Measurements from ENCODE around the gene HERC2. TPM values are rescaled to one million over a fixed set of nuclear protein-coding genes. Genes with fewer than 3 reads are reported as not detected.

HERC2 gene
- total RNA-seq, 2 donors from 2014 or later: 65.1 to 69.8 TPM

GRCh38 chr15:28262438-28262837, 59.5 kb downstream of the HERC2 start:
- Histone ChIP-seq H3K4me3 (no peak overlapping the region), H3K9me3 (no peaks in the 10 kb centered on the region), H3K4me1 (replicated peaks) (no peaks in the 10 kb centered on the region), H3K27ac (no peak overlapping the region), H3K36me3 (peaks cover 0 to 11% of the 10 kb centered on the region in 2 donors), H3K27me3 (replicated peaks; ENCODE audit: insufficient read depth) (no peaks in the 10 kb centered on the region)
- DNase-seq (ENCODE audit: low spot score): no peak
- no peak for TF ChIP-seq POLR2AphosphoS5 (IDR thresholded peaks at IDR 0.05)
- TF ChIP-seq CTCF (IDR thresholded peaks at IDR 0.05): no peak
- no peak for TF ChIP-seq POLR2A (IDR thresholded peaks at IDR 0.05)
- intact Hi-C loops (cut with DNase I): no loop called here

- Histone ChIP-seq H3K4me3 (no peak overlapping the region), H3K4me1 (replicated peaks) (no peaks in the 10 kb centered on the region), H3K9me3 (no peaks in the 10 kb centered on the region), H3K27ac (no peak overlapping the region), H3K27me3 (replicated peaks; ENCODE audit: insufficient read depth) (no peaks in the 10 kb centered on the region), H3K36me3 (peaks cover 0 to 11% of the 10 kb centered on the region in 2 donors)
- TF ChIP-seq POLR2AphosphoS5 (IDR thresholded peaks at IDR 0.05) (no peak), POLR2A (IDR thresholded peaks at IDR 0.05) (no peak), CTCF (IDR thresholded peaks at IDR 0.05) (no peak)
- 63% methylated on average over 5 of the region's 5 CpGs for WGBS
- DNase-seq (ENCODE audit: low spot score): no peak
- intact Hi-C loops (cut with DNase I): no loop called here
These were observed 61.3 kb downstream of the HERC2 start for GRCh38 chr15:28260722-28261121.

- 86% methylated on average over 3 of the region's 3 CpGs for WGBS
- no peak overlapping the region for H3K4me3 ChIP-seq
- H3K27ac ChIP-seq: no peak overlapping the region
- DNase-seq (ENCODE audit: low spot score): no peak
- H3K4me1 ChIP-seq (replicated peaks): no peaks in the 10 kb centered on the region
- no peaks in the 10 kb centered on the region for H3K27me3 ChIP-seq (replicated peaks; ENCODE audit: insufficient read depth)
- TF ChIP-seq POLR2A (IDR thresholded peaks at IDR 0.05) (no peak), POLR2AphosphoS5 (IDR thresholded peaks at IDR 0.05) (no peak), CTCF (IDR thresholded peaks at IDR 0.05) (no peak)
- peaks cover 0 to 8% of the 10 kb centered on the region in 2 donors for H3K36me3 ChIP-seq
- intact Hi-C loops (cut with DNase I): no loop called here
- no peaks in the 10 kb centered on the region for H3K9me3 ChIP-seq
These were observed 61.7 kb downstream of the HERC2 start for GRCh38 chr15:28260317-28260716.

- H3K36me3 ChIP-seq: no peaks in the 10 kb centered on the region
- TF ChIP-seq CTCF (IDR thresholded peaks at IDR 0.05) (no peak), POLR2AphosphoS5 (IDR thresholded peaks at IDR 0.05) (no peak), POLR2A (IDR thresholded peaks at IDR 0.05) (no peak)
These were observed 66.0 kb downstream of the HERC2 start for GRCh38 chr15:28255965-28256364.

GRCh38 chr15:28252831-28253230, 69.1 kb downstream of the HERC2 start:
- Histone ChIP-seq H3K4me3 (no peak overlapping the region), H3K27me3 (replicated peaks; ENCODE audit: insufficient read depth) (no peaks in the 10 kb centered on the region), H3K27ac (no peak overlapping the region), H3K36me3 (no peaks in the 10 kb centered on the region), H3K9me3 (no peaks in the 10 kb centered on the region), H3K4me1 (replicated peaks) (no peaks in the 10 kb centered on the region)
- no peak for DNase-seq (ENCODE audit: low spot score)
- 86% methylated on average over 6 of the region's 6 CpGs for WGBS
- TF ChIP-seq POLR2A (IDR thresholded peaks at IDR 0.05): no peak
- TF ChIP-seq CTCF (IDR thresholded peaks at IDR 0.05): no peak
- TF ChIP-seq POLR2AphosphoS5 (IDR thresholded peaks at IDR 0.05): no peak
- intact Hi-C loops (cut with DNase I): no loop called here

More at GRCh38 chr15:28255965-28256364, 66.0 kb downstream of the HERC2 start:
- no peak overlapping the region for H3K27ac ChIP-seq
- DNase-seq (ENCODE audit: low spot score): no peak
- H3K27me3 ChIP-seq (replicated peaks; ENCODE audit: insufficient read depth): no peaks in the 10 kb centered on the region
- H3K4me1 ChIP-seq (replicated peaks): no peaks in the 10 kb centered on the region
- 97% methylated on average over 15 of the region's 15 CpGs for WGBS
- H3K4me3 ChIP-seq: no peak overlapping the region
- no peaks in the 10 kb centered on the region for H3K9me3 ChIP-seq
- intact Hi-C loops (cut with DNase I): no loop called here
